GM12878 (cell line): ENCODE data around the gene NOP9. TPM values are rescaled to one million over a fixed set of nuclear protein-coding genes. Genes with fewer than 3 reads are reported as not detected.

ENCODE experiments used
- ATAC-seq: fragments of 200-7000 bp; cut with Tn5 transposase; 3 replicates; pipeline ENCODE4 v1.9.1; 2020; ENCODE audit warnings: mild to moderate bottlenecking, moderate library complexity
- BruUV-seq: library from RNA; stranded (reverse); fragments of 400-500 nt; replicated peaks from 2 replicates; lab custom pipeline; 2021; lab: Mats Ljungman, UMichigan
- CTCF ChIA-PET: fragments of 300-600 bp; sonication (Branson Sonifier 250); formaldehyde crosslinking; extraction: SDS; loops from one replicate; lab custom pipeline; 2021; ENCODE audit warnings: inconsistent platforms; lab: Yijun Ruan, JAX
- POLR2A ChIA-PET: fragments of 350-600 bp; formaldehyde crosslinking; extraction: SDS; loops from one replicate; lab custom pipeline; 2021; ENCODE audit warnings: inconsistent platforms; lab: Charles Lee
- RAD21 ChIA-PET: fragments of 300-600 bp; sonication (Branson Sonifier 250); formaldehyde crosslinking; loops from one replicate; lab custom pipeline; 2023; ENCODE audit warnings: antibody characterized with exemption; ENCODE audit not compliant: unreplicated experiment; lab: Charles Lee
- SMC1A ChIA-PET: fragments of 300-600 bp; sonication (Branson Sonifier 250); formaldehyde crosslinking; loops from one replicate; lab custom pipeline; 2023; ENCODE audit not compliant: unreplicated experiment, uncharacterized antibody; lab: Charles Lee
- DNase-seq: peaks from one replicate; pipeline ENCODE4 v3.0.0-alpha.2; 2011; ENCODE audit warnings: low read depth, low spot score
- FAIRE-seq: peaks from 3 replicates; lab custom pipeline; 2011; peaks lifted over from hg19 to GRCh38; lab: Jason Lieb, UNC
- H2AFZ ChIP-seq: 2 replicates; pipeline ENCODE4 v1.6.0; 2011; ENCODE audit warnings: low read depth, low read length, control low read depth; ENCODE audit not compliant: control insufficient read depth
- H3K27ac ChIP-seq: 2 replicates; pipeline ENCODE4 v1.5.1; 2011; ENCODE audit warnings: control low read depth; ENCODE audit not compliant: control insufficient read depth, insufficient read depth
- H3K27me3 ChIP-seq, 2 experiments: replicated peaks in 1 of 2; 2 replicates each; pipeline versions ENCODE4 v1.6.0 to v1.6.1; 2011; ENCODE audit warnings: low read length in 1 of 2; ENCODE audit not compliant: control insufficient read depth in 2 of 2, insufficient read depth in 2 of 2
- H3K36me3 ChIP-seq, 2 experiments: 2 replicates each; pipeline ENCODE4 v1.5.1; 2011; ENCODE audit warnings: low read length in 1 of 2; ENCODE audit not compliant: control insufficient read depth in 2 of 2, insufficient read depth in 2 of 2
- H3K4me1 ChIP-seq: 2 replicates; pipeline ENCODE4 v1.6.1; 2011; ENCODE audit warnings: mild to moderate bottlenecking, low read length, moderate library complexity, mixed read lengths; ENCODE audit not compliant: control insufficient read depth, insufficient read depth
- H3K4me2 ChIP-seq: 2 replicates; pipeline ENCODE4 v1.6.0; 2011; ENCODE audit warnings: control low read depth; ENCODE audit not compliant: control insufficient read depth, insufficient read depth
- H3K4me3 ChIP-seq: fragments of 200-600 bp; sonication (generic); 2 replicates; pipeline ENCODE4 v1.5.1; 2016
- H3K79me2 ChIP-seq: 2 replicates; pipeline ENCODE4 v1.6.0; 2011; ENCODE audit warnings: low read length; ENCODE audit not compliant: control insufficient read depth, insufficient read depth
- H3K9ac ChIP-seq: 2 replicates; pipeline ENCODE4 v1.8.0; 2011; ENCODE audit warnings: low read length, control low read depth, mixed read lengths; ENCODE audit not compliant: control insufficient read depth, insufficient read depth
- H3K9me3 ChIP-seq: replicated peaks from 3 replicates; pipeline ENCODE4 v1.5.1; 2011; ENCODE audit warnings: mild to moderate bottlenecking, low read length; ENCODE audit not compliant: control insufficient read depth, insufficient read depth
- H4K20me1 ChIP-seq: 2 replicates; pipeline ENCODE4 v1.6.0; 2011; ENCODE audit not compliant: control insufficient read depth, insufficient read depth
- ESRRA ChIP-seq: IDR thresholded peaks from 2 replicates; pipeline ENCODE4 v1.6.1; 2012; ENCODE audit warnings: mild to moderate bottlenecking, low read length, improper control_type of control experiment
- MEF2B ChIP-seq: fragments of 450-650 bp; IDR thresholded peaks from 2 replicates; pipeline ENCODE4 v1.6.1; 2018; ENCODE audit warnings: mild to moderate bottlenecking, moderate library complexity; ENCODE audit not compliant: partially characterized antibody, poor library complexity, severe bottlenecking
- POLR2A ChIP-seq: IDR thresholded peaks from 2 replicates; pipeline ENCODE4 v1.6.1; 2011; ENCODE audit warnings: low read depth, mild to moderate bottlenecking, low read length
- WGBS: methylation state at CpG from one replicate; pipeline ENCODE4 v1.1.6; 2016; ENCODE audit warnings: low lambda C conversion rate; ENCODE audit not compliant: insufficient replicate concordance, insufficient coverage; ENCODE audit errors: missing lambda C conversion rate; 5-methylcytosine and 5-hydroxymethylcytosine counted together
- in situ Hi-C: fragments of 300-500 bp; cut with MboI; formaldehyde crosslinking; loops from 9 replicates; pipeline ENCODE4 v1.14.3; 2018; ENCODE audit warnings: mixed read lengths
- intact Hi-C: fragments of 100-400 bp; cut with micrococcal nuclease; formaldehyde crosslinking; loops from one replicate; pipeline ENCODE4 v1.14.2; 2022; ENCODE audit not compliant: unreplicated experiment
- polyA plus RNA-seq, 11 experiments: library from polyadenylated mRNA; depleted of rRNA in 4 of 11; unstranded in 6 of 11; stranded (reverse) in 5 of 11; fragments of >200 nt; fragmentation: Nextera tagmentation in 4 of 11; fragmentation: Illumina TruSeq in 1 of 11; extraction: Ambion mirVana in 4 of 11; extraction: Trizol in 1 of 11; gene quantifications; 1 replicate in 1 of 11; 2 replicates in 10 of 11; pipeline versions ENCODE4 v1.2.1 to v1.2.3, GENCODE V29; 2011 to 2016; ENCODE audit warnings: inconsistent platforms in 2 of 11, missing spikeins in 2 of 11, low read depth in 1 of 11
- total RNA-seq, 4 experiments: library from RNA; depleted of rRNA in 3 of 4; stranded (reverse); fragments of >200 nt in 3 of 4; fragmentation: Illumina TruSeq in 1 of 4; extraction: Trizol in 1 of 4; gene quantifications; 2 replicates each; pipeline versions ENCODE4 v1.2.1 to v1.2.3, GENCODE V29; 2013 to 2021
- TF ChIP-seq, protein P1 (sequence below): fragments of 450-650 bp; IDR thresholded peaks from 2 replicates; pipeline ENCODE4 v1.6.1; 2017; ENCODE audit warnings: low read depth, mild to moderate bottlenecking, moderate library complexity

Gene NOP9
- total and polyA plus RNA-seq, 10 of the 15 experiments (the other 5 are each of a cell fraction or from before 2014, with no cell fraction given): 2.4 to 43.9 (median 20.3) TPM

DNA sequence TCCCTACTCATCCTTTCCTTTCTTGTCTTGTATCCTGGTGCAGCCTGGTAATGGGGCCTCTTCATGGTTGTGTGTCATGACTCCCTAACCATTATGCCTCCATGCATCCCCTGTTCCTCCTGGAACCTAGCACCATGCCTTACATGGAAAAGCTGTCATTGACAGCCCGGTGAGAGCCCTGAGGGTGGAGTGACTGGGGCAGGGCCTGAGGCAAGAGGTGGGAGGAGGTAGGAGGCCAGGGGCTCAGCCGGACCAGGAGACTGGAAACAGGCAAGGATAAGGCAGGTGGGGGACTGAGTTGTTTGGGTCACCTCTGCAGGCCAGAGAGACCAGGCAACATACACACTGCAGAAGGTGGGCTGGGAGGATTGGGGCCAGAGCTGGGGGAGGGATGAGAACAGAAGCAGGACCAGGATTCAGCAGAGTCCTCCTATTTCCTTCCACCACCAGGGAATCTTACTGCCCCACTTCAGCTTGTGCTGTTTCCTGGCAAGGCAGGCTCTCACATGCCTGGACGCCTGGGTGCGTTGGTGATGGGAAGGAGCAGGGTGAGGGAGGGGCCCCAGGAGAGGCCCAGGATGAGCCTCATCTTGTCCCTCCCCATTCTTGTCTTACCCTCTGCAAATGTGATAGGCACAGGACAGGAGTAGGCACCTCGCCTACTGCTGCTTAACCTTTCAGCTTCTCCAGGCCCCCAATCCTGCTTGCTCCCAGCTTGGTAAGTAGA is 10.1 kb downstream of the NOP9 start, which contains the start of gene LTB4R2:
TSS of gene LTB4R2 (plus strand) at position 603 of the 727 bp plus-strand sequence. CDS start 525 bp downstream, outside the sequence.
- TF ChIP-seq ESRRA (no peak), MEF2B (no peak), POLR2A (0 out of 2 replicates have a peak, but pooled peaks have one; percentile 13)
- TF ChIP-seq, protein P1, sequence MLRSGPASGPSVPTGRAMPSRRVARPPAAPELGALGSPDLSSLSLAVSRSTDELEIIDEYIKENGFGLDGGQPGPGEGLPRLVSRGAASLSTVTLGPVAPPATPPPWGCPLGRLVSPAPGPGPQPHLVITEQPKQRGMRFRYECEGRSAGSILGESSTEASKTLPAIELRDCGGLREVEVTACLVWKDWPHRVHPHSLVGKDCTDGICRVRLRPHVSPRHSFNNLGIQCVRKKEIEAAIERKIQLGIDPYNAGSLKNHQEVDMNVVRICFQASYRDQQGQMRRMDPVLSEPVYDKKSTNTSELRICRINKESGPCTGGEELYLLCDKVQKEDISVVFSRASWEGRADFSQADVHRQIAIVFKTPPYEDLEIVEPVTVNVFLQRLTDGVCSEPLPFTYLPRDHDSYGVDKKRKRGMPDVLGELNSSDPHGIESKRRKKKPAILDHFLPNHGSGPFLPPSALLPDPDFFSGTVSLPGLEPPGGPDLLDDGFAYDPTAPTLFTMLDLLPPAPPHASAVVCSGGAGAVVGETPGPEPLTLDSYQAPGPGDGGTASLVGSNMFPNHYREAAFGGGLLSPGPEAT: no peak
- Histone ChIP-seq H3K4me2 (peak within 1 kb of the TSS; percentile 76), H3K27ac (0 out of 2 replicates have a peak within 1 kb of the TSS, but pooled peaks have one; percentile 45), H3K9ac (no peak within 1 kb of the TSS; the same call in 1 of the 2 replicates), H3K27me3 (no peaks in the 10 kb centered on the region), H3K9me3 (no peaks in the 10 kb centered on the region), H2AFZ (peak within 1 kb of the TSS; percentile 48), H3K36me3 (peaks cover 6 to 12% of the 10 kb centered on the region in 2 experiments; a peak in 3 of 4 replicates), H3K4me1 (peaks cover 37% of the 10 kb centered on the region), H3K79me2 (no peaks in the 10 kb centered on the region), H3K4me3 (peak within 1 kb of the TSS; percentile 47; the same call in 1 of the 2 replicates), H4K20me1 (no peaks in the 10 kb centered on the region)
- intact Hi-C loops: no loop called here
- ChIA-PET SMC1A (interaction anchor here (0.9 to 4.9 kb wide), 10 partner anchors 12 to 252 kb away, joined by 3 to 33 read pairs (median 3); partner anchors contain the start of gene TINF2), POLR2A (interaction anchor here (0.6 to 1.4 kb wide), 4 partner anchors 30 to 121 kb away, joined by 3 to 4 read pairs (median 3); partner anchors contain the start of genes CHMP4A and RIPK3), RAD21 (interaction anchor here (0.8 to 4.0 kb wide), 7 partner anchors 13 to 163 kb away, joined by 3 to 27 read pairs (median 9); partner anchors contain the start of genes PSME2 and TINF2), CTCF (interaction anchor here (0.6 to 7.9 kb wide), 14 partner anchors 9 to 217 kb away, joined by 3 to 149 read pairs (median 6); partner anchors contain the start of genes ADCY4, CHMP4A, DCAF11 and DHRS1)
- WGBS: 76% methylated on average over 5 of the region's 5 CpGs
- in situ Hi-C loops: no loop called here
- no TSS peak for BruUV-seq
- DNase-seq (no peak), ATAC-seq (no peak), FAIRE-seq (no peak)
